GM11168 (cell line): Measurements from ENCODE around the gene MARK3.

Experiments used
- in situ Hi-C: fragments of 300-500 bp; cut with MboI; formaldehyde crosslinking; loops from one replicate; pipeline ENCODE4 v1.12.0; 2022; ENCODE audit warnings: low sequenced_read_pairs; ENCODE audit not compliant: unreplicated experiment

The MARK3 gene

DNA sequence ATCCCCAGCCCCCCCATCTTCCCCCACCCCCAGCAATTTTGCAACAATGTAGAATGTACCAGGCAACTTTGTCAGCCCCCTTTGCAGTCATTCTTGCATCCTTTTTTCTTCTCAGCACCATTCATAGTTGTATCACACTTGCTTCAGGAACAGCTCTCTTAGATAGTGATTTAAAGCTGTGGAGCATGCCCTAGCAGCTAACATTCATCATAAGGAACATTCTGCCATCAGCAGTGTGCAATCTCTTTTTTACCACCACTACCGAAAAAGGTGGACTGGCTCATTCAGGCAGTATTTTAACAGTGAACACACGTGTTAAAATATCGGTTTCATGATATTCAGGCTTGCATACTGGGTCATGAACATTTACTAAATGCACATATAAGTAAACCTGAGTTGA lies 45.1 kb downstream of the MARK3 start:
- in situ Hi-C loops = no loop called here

DNA sequence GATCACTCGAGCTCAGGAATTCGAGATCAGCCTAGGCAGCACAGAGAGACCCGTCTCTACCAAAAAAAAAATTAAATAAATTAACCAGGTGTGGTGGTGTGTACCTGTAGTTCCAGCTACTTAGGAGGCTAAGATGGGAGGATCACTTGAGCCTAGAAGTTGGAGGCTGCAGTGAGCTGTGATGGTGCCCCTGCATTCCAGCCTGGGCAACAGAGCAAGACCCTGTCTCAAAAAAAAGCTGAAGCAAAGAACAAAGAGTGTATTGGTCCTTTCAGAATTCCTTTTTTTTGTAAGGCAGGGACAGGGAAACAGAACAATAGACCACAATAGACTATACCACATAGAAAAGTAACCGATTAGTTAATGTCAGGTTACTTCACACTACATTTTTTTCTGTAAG lies 47.4 kb downstream of the MARK3 start:
- in situ Hi-C loops = no loop called here

DNA sequence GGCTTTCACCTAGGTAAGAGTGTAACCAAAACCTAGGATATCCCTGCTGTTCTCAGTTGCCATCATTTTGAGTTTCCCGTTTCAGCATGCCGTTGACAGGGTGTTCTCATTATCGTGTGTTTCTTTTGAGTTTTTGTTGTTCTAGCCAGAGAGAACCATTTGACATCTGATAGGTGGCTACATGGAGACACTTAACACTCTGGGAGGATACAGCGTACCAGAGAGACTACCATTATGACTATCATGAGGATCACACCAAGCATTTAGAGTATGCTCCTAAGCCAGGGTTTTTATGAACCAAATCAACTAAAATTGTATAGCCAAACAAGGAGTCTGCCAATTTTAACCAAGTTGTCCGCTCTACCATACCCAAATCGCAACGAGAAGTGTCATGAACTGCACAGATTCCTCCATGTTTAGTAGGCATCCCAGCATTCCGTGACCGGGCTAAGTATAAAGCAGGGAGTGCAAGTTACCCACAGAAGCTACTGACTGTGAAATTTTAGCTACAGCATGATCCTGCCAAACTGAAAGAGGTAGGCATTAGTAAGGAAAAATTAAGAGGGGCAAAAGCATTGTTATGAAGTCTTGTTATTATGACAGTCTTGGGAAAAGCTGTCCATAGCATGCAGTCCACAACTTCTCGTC lies 48.8 kb downstream of the MARK3 start:
- in situ Hi-C loops = no loop called here

DNA sequence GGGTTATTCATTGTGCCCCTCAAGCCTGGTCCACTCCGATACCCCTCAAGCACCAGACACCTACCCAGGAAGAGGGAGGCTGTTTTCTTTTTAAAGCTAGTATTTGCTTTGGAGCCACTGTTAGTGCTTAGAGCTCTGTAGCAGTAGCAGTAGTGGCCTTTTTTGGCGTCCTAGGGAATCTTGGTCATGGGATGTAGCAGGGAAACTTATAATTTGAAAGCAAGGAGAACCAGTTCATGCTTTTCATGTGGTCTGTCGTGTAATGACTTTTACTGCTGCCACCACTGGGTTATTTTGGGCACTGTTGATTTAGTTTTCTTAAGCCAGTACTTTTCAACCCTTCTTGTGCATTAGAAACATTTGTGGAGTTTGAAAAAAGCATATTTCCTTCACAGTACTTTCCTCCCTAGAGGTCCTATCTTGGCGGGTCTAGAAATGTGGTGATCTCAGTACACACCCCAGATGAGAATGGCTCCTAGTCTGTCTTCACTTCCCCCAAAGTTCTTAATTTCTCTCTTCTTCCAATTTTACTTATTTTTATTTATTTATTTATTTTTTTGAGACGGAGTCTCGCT lies 49.7 kb downstream of the MARK3 start:
- in situ Hi-C loops = no loop called here

DNA sequence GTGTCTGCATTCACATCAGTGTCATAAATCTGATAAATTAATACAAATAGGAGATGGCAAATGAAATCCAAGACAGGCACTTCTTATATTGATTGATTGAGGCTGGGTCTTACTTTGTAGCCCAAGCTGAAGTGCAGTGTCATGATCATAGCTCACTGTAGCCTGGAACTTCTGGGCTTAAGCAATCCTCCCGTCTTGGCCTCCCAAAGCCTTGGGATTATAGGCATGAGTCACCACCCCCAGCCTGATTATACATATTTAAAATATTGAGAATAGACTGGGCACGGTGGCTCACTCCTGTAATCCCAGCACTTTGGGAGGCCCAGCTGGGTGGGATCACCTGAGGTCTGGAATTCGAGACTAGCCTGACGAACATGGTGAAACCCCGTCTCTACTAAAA lies 51.3 kb downstream of the MARK3 start:
- in situ Hi-C loops = no loop called here

DNA sequence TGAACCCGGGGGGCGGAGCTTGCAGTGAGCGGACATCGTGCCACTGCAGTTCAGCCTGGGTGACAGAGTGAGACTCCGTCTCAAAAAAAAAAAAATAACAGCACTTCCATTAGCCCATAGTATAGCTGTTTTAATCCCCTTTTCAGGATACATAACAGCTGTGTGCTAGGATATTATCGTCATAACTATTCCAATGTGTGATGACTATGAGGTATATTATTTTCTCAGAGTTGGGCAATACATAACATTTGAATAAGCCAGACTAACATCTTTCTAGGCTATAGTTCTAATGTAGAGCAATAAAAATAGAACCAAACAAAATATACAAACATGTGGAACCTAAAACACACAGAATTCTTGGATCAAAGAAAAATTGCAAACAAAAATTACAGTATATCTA lies 57.1 kb downstream of the MARK3 start:
- in situ Hi-C loops = no loop called here

DNA sequence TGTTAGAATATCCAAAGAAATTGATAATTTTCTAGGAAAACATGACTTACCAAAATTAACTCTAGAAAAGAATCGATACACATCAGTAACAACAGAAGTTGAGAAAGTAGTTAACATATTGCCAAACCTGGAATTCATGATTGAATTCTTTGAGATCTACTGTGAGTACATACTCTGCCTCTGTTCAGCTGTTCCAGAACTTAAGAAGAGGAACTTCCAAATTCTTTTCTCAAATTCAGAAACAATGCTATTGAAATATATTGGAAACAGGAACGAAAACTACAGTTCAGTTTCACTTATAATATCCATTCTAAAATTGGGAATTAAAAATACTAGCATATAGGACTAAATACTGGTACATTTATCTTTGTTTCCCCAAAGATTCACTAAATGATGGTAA lies 57.9 kb downstream of the MARK3 start:
- in situ Hi-C loops = no loop called here

DNA sequence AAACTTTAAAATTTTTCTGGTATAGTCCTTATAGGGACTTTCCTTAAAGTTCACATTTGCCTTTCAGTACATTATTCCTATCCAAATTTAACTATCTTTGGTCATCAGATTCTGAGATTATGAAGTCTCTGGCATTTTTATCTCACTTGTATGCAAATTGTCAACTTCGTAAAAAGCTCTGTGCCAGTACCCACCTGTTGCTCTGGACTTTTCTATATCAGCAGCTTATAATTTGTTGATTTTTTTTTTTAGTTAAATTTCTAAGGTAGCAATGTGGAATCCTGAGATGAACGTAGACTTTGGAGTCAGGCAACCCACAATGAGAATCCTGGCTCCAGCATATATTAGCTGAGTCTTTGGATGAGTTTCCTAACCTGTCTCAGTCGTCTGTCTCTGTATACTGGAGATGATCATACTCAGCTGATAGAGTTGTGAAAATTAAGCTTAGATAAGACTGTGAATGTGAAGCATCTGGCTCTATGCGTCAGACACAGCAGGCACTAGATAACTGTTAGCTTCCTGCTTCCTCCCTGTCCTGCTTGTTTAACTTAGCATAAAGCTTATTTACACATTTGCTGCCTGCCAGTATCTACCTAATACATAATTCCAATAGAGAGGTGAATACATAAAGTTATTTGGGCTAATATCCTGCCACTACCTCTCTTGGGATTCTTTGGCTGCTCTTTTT lies 59.8 kb downstream of the MARK3 start:
- in situ Hi-C loops = no loop called here

DNA sequence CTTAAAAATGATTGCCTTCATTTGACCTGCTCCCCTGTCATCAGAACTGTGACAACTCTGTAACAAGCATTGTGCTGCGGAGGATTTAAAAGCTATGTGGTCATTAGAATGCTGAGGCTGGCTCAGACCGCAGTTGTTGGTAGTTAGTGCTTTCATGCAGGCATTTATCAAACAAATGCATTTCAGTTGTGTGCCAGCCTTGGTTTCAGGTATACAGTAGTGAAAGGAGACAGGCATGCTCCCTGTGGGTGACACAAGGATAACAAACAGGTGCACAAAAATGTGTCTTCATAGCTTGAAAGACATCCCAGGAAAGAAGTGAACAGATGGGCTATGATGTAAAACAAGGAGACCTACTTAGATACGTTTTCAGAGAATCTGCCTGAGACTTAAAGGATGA lies 60.6 kb downstream of the MARK3 start:
- in situ Hi-C loops = no loop called here

DNA sequence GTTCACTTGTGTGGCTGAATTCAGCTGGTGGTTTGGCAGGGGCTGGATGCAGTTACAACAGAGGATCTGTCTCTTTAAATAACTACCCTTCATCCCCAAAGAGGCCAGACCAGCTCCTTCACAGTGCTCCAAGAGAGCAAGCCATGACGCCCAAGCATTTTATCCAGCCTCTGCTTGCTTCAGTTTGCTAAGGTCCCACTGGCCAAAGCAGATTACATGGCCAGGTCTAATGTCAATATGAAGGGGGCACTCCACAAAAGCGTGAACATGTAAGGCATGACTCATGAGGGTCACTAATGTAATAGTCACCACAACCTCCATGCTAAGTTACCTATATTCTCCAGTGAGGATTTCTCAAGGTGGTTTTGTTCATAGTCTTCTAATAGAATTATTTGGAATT lies 62.9 kb downstream of the MARK3 start:
- in situ Hi-C loops = no loop called here

DNA sequence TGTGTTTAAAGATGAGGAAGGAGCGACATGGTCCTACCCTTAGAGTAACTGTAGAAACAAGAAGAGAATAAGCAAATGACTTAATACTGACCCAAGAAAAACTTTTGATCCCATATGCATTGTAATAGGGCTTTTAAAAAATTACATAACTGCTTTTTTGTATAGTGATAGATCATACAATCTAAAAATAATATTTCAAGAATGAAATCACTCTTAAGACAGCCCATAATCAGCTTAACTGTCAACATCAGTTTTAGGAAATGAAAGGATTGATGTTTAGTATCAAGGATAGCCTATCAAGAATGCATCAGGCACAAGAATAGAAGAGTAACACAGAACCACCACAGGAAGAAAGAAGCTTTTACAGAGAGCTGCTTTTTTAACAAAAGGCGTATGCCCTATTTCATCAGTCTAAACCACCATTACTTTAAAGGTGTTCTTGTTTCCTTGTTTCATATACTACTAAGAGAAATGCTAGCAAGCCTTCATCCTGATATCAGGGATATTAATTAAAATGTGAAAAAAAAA lies 64.5 kb downstream of the MARK3 start:
- in situ Hi-C loops = no loop called here

DNA sequence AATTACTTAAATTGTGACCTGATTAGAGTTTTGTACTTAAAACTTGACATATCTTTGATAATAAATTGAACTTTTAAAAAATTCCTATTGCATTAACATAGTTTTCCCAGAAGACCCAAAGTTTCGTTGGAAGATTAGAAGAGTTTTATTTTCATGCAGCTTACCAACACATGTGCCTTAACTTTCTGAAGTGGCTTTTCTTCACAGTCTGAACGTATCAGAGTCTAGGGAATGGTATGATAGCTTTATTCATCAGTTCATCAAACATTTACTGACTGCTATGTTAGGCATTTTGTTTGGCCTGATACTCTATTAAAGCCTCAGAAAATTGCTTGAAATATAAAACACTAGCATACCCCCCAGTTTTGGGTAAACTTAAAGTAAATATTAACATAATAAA lies 65.2 kb downstream of the MARK3 start:
- in situ Hi-C loops = no loop called here

DNA sequence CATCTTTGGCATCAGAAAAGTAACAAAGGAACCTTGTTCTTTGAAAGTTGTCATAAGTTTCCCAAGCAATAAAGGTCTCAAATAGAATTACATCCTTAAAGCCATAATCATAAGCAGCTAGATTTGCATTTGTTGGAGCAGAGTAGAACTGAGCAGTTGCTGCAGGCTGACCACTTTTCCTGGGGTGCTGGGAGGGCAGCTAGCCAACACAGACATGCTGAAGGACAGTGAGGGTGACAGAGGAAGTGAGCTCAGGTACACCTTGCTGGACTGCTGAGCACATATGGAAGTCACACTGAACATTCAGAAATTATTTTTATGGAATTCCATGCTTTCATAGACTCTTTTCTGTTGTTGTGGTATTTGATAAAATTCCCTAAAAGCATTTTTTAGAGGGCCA lies 66.2 kb downstream of the MARK3 start:
- in situ Hi-C loops = no loop called here

DNA sequence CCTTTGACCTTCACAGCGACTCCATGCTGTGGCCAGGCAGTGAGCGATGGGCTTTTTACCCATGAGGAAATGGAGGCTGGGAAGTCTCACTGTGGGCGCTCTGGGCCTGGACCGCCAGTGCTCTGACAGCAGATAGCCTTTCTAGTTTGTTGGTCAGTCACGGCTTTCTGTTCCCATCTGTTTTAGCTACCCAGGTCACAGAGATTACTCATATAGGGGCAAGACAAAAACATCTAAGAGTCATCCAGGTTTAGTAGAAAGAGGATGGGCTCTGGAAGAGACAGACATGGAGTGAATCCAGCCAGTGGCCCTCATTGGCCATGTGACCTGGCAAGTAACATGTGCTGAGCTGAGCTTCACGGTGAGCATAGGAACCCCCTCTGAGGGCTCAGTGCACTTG lies 68.6 kb downstream of the MARK3 start:
- in situ Hi-C loops = no loop called here

DNA sequence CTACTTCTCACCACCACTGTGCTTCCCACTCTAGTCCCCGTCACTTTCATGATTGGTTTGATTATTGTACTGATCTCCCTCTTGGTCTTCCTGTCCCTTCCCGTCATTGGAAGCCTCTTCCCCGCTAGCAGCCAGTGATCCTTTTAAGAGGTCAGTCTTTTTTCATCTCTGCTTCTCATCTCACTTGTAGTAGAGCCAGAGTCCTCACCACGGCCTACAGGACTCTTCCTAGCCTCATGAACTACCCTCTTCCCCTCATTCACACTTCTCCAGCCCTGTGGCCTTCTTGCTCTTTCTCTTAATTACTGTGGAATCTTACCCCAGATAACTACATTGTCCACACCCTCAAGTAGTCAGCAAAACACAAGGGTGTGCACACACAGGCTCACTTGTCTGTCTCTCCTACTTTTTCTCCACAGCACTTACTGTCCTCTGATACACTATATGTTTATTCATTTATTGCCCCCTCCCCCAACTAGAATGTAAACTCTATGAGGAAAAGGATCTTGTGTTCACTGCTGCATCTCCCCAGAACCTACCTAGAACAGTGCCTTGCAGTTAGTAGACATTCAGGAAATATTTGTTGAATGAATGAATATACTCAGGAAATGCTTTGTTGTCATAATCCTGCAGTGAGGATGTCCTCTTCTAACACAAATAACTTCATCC lies 71.1 kb downstream of the MARK3 start:
- in situ Hi-C loops = no loop called here

DNA sequence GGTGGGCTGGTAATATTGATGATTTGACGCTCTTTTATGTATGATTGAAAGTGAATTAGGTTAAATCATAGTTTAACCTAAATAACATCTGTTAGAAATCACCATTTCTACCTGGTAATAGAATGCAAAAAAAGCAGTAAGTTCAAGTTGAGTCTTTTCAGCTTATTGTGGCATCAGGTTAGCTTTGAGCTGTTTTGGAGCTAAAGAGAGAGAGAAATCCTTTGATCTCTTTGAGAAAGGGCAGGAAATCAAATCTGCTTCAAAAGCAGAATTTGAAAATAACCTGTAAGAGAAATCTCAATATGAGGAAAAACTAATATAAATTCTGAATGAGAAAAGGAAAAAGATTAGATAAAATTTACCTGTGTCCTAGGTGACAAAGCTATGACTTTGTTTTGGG lies 75.2 kb downstream of the MARK3 start:
- in situ Hi-C loops = no loop called here

DNA sequence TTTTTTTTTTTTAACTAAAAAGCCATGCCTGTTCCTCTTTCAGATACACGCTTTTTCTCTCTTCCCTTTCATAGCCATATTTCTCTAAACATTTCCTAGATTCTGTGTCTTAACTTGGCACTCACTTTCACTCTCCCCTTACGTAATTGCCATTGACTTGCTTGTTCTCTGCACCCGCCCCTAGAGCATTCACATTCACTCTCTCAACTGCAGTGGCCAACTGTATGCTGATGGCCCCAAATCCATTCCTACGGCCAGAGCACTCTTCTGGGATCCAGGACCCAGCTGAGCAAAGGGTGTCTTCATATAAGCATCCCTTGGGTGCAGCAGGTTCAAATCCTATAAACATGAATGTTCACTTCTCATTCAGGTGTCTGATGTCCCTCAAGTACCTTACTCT lies 77.9 kb downstream of the MARK3 start:
- in situ Hi-C loops = no loop called here

DNA sequence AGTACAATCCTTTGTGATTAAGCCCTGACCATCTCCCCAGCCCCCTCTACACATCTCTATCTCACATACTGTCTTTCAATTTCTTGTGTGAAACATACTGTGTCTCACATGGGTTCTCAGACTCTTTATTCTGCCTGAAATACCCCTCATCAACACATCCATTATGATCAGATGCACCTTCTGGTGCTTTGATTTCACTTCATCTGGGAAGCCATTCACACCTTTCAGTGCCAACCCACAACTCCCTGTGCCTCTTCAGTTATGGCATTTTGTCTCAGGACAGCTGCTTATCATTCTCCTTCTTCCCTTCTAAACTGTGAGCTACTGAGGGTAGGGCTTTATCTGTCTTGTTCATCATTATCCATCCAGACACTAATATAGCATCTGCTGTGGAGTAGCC lies 78.6 kb downstream of the MARK3 start:
- in situ Hi-C loops = no loop called here

DNA sequence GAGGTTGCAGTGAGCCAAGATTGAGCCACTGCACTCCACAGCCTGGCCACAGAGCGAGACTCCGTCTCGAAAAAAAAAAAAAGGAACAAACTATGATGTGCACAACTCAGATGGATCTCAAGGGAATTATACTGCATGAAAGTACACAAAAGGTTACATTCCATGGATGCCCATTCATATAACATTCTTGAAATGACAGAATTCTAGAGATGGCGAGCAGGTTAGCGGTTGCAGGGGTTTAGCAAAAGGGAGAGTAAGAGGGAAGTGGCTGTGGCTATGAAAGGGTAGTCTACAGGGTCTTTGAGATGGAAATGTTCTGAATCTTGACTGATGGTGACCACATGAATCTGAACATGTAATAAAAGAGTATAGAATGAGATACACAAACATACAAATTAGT lies 87.7 kb downstream of the MARK3 start:
- in situ Hi-C loops = no loop called here

DNA sequence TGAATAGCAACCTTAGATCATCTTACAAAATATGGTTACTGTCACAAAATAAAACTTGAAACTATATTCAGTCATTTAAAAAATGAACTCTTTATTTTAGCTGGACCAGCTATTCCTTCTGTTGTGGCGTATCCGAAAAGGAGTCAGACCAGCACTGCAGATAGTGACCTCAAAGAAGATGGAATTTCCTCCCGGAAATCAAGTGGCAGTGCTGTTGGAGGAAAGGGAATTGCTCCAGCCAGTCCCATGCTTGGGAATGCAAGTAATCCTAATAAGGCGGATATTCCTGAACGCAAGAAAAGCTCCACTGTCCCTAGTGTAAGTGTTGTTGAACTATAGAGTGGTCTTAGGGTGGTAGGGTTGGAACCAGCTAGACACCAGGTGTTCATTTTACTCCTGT lies 89.7 kb downstream of the MARK3 start:
- in situ Hi-C loops = no loop called here

DNA sequence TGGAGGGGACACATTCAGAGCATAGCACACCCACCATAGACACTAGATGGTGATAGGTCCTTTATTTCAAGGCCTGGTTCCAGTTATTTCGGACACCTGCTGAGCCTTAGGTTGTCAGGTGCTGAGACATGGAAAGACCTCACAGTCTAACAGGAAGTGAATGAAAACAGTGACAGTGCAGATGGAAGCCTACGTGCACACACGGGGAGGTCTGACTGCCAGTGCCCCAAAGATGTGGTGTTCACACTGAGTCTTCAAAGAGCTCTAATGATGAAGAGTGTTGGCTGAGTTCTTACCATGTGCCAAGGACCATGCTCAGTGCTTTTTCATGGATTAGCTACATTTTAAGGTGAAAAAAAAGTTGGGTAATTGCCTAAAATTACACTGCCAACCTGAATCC lies 90.8 kb downstream of the MARK3 start:
- in situ Hi-C loops = no loop called here
